HepG2 (cell line): Measurements from ENCODE around the gene KIF13A. TPM values are rescaled to one million over a fixed set of nuclear protein-coding genes. Genes with fewer than 3 reads are reported as not detected.
"Not testable (repeated sequence)": the region's sequence is repeated elsewhere in the genome, so short reads cannot be mapped to it uniquely, and the experiment has no call there.

ENCODE experiments used
- ATAC-seq: fragments of 200-7000 bp; cut with Tn5 transposase; 3 replicates; pipeline ENCODE4 v1.9.1; 2020; ENCODE audit warnings: mild to moderate bottlenecking, moderate library complexity
- BruUV-seq: library from RNA; stranded (reverse); fragments of 400-500 nt; replicated peaks from 2 replicates; lab custom pipeline; 2021; lab: Mats Ljungman, UMichigan
- CTCF ChIA-PET: fragments of 300-600 bp; formaldehyde crosslinking; extraction: SDS; loops from one replicate; lab custom pipeline; 2021; ENCODE audit warnings: low total read pairs, inconsistent platforms, low intra/inter-chr PET ratio; lab: Yijun Ruan, JAX
- POLR2A ChIA-PET: fragments of 350-600 bp; sonication (Branson Sonifier 250); formaldehyde crosslinking; loops from one replicate; lab custom pipeline; 2020; ENCODE audit warnings: antibody characterized with exemption, inconsistent platforms; lab: Yijun Ruan, JAX
- DNase-seq: peaks from one replicate; pipeline ENCODE4 v3.0.0-alpha.2; 2015; ENCODE audit warnings: low spot score
- FAIRE-seq: peaks from 3 replicates; lab custom pipeline; 2011; peaks lifted over from hg19 to GRCh38; lab: Jason Lieb, UNC
- H2AFZ ChIP-seq: one replicate; pipeline ENCODE4 v1.6.1; 2011; ENCODE audit warnings: low read length, inconsistent platforms
- H3K27ac ChIP-seq: fragments of 300-600 bp; 3 replicates; pipeline ENCODE4 v1.8.0; 2011; ENCODE audit warnings: mixed run types, mild to moderate bottlenecking, mixed read lengths, low read length, inconsistent platforms; ENCODE audit not compliant: insufficient read depth; ENCODE audit errors: extremely low read length
- H3K27me3 ChIP-seq, 2 experiments: fragments of 200-600 bp in 1 of 2; 2 replicates in 1 of 2; 3 replicates in 1 of 2; pipeline versions ENCODE4 v1.6.0 to v1.8.0; 2011; ENCODE audit warnings: low read length in 2 of 2, mild to moderate bottlenecking in 2 of 2, moderate library complexity in 2 of 2, inconsistent platforms in 1 of 2; ENCODE audit not compliant: insufficient read depth in 2 of 2, control insufficient read depth in 1 of 2
- H3K36me3 ChIP-seq, 2 experiments: fragments of 200-600 bp in 1 of 2; replicated peaks in 1 of 2; 2 replicates in 1 of 2; 3 replicates in 1 of 2; pipeline versions ENCODE4 v1.5.1 to v1.8.0; 2011; ENCODE audit warnings: low read length in 2 of 2, inconsistent platforms in 1 of 2; ENCODE audit not compliant: insufficient read depth in 2 of 2, control insufficient read depth in 1 of 2
- H3K4me1 ChIP-seq: 2 replicates; pipeline ENCODE4 v1.5.1; 2012; ENCODE audit warnings: low read length, inconsistent platforms; ENCODE audit not compliant: insufficient read depth
- H3K4me2 ChIP-seq: 2 replicates; pipeline ENCODE4 v1.6.0; 2011; ENCODE audit warnings: low read depth, low read length, inconsistent platforms
- H3K4me3 ChIP-seq, 3 experiments: fragments of 200-600 bp in 1 of 3; sonication (generic), shearing (Covaris generic) in 1 of 3; replicated peaks in 1 of 3; 2 replicates each; pipeline ENCODE4 v1.5.1; 2011 to 2016; ENCODE audit warnings: low read length in 3 of 3, inconsistent platforms in 2 of 3, low read depth in 2 of 3, mild to moderate bottlenecking in 2 of 3, control low read depth in 1 of 3, mixed read lengths in 1 of 3; ENCODE audit not compliant: insufficient read depth in 1 of 3
- H3K79me2 ChIP-seq: one replicate; pipeline ENCODE4 v1.6.1; 2011; ENCODE audit warnings: low read length, inconsistent platforms; ENCODE audit not compliant: insufficient read depth
- H3K9ac ChIP-seq: 2 replicates; pipeline ENCODE4 v1.6.0; 2011; ENCODE audit warnings: mild to moderate bottlenecking, low read depth, low read length, inconsistent platforms; ENCODE audit not compliant: insufficient read depth
- H3K9me3 ChIP-seq: 2 replicates; pipeline ENCODE4 v1.5.1; 2012; ENCODE audit warnings: mild to moderate bottlenecking, low read length
- H4K20me1 ChIP-seq: 2 replicates; pipeline ENCODE4 v1.6.0; 2011; ENCODE audit warnings: inconsistent platforms, mild to moderate bottlenecking, low read length, moderate library complexity; ENCODE audit not compliant: insufficient read depth
- NFKB2 ChIP-seq: sonication (generic); formaldehyde crosslinking; IDR thresholded peaks from 2 replicates; pipeline ENCODE4 v1.4.0; 2020; ENCODE audit warnings: missing genetic modification reagents, borderline replicate concordance
- SIN3A ChIP-seq: IDR thresholded peaks from 2 replicates; pipeline ENCODE4 v1.6.1; 2011; ENCODE audit warnings: low read depth, mild to moderate bottlenecking, control low read depth, low read length, borderline replicate concordance
- ZNF687 ChIP-seq: sonication (generic); formaldehyde crosslinking; IDR thresholded peaks from 2 replicates; pipeline ENCODE4 v1.5.1; 2020; ENCODE audit warnings: mild to moderate bottlenecking, missing genetic modification reagents, moderate library complexity
- ZNF710 ChIP-seq: sonication (generic); formaldehyde crosslinking; IDR thresholded peaks from 2 replicates; pipeline ENCODE4 v1.5.0; 2020; ENCODE audit warnings: mild to moderate bottlenecking, missing genetic modification reagents, borderline replicate concordance
- ZNF770 ChIP-seq: sonication (generic); formaldehyde crosslinking; IDR thresholded peaks from 2 replicates; pipeline ENCODE4 v1.5.0; 2020; ENCODE audit warnings: mild to moderate bottlenecking, missing genetic modification reagents
- WGBS: methylation state at CpG from one replicate; pipeline ENCODE4 v1.1.6; 2017; ENCODE audit warnings: low lambda C conversion rate; 5-methylcytosine and 5-hydroxymethylcytosine counted together
- in situ Hi-C: cut with HindIII; loops from 2 replicates; pipeline ENCODE4 v1.10.0; 2017; ENCODE audit warnings: low pct_unique_long_range_greater_than_20kb; ENCODE audit not compliant: extremely low pct_ligation_motif_present
- intact Hi-C: fragments of 100-400 bp; cut with micrococcal nuclease; formaldehyde crosslinking; loops from one replicate; pipeline ENCODE4 v1.10.0; 2022; ENCODE audit not compliant: unreplicated experiment
- polyA plus RNA-seq, 8 experiments: library from polyadenylated mRNA; depleted of rRNA in 3 of 8; stranded (reverse) in 7 of 8; unstranded in 1 of 8; fragments of >200 nt; fragmentation: Illumina TruSeq in 4 of 8; extraction: Trizol in 4 of 8; gene quantifications; 2 replicates each; pipeline versions ENCODE4 v1.2.1 to v1.2.3, GENCODE V29; 2011 to 2016; ENCODE audit warnings: low read depth in 4 of 8, missing spikeins in 1 of 8, mixed read lengths in 1 of 8; ENCODE audit not compliant: insufficient read depth in 1 of 8
- total RNA-seq, 5 experiments: library from RNA; depleted of rRNA; stranded (reverse); fragments of >200 nt; fragmentation: Illumina TruSeq; extraction: Trizol; gene quantifications; 2 replicates each; pipeline ENCODE4 v1.2.3, GENCODE V29; 2016; ENCODE audit warnings: low read depth in 1 of 5

Gene KIF13A
- total and polyA plus RNA-seq, 2 of the 13 experiments (the other 11 are each of a cell fraction or from before 2014, with no cell fraction given) = 21.1 to 37.2 TPM

GRCh38 chr6:17890309-17890708 is 97.1 kb downstream of the KIF13A start (continued):
- TF ChIP-seq ZNF770 (CRISPR knock-in tag) = no peak

GRCh38 chr6:17889777-17890176 is 97.7 kb downstream of the KIF13A start:
- H3K9me3 ChIP-seq, H3K27me3 ChIP-seq, intact Hi-C loops, H3K4me2 ChIP-seq, DNase-seq, H3K79me2 ChIP-seq, H3K4me3 ChIP-seq, H3K4me1 ChIP-seq, H3K27ac ChIP-seq, BruUV-seq, in situ Hi-C loops, H3K9ac ChIP-seq, H2AFZ ChIP-seq, H4K20me1 ChIP-seq, FAIRE-seq, CTCF ChIA-PET, ATAC-seq, POLR2A ChIA-PET, H3K36me3 ChIP-seq: not testable (repeated sequence)
- 98% methylated on average over 9 of the region's 9 CpGs for WGBS

GRCh38 chr6:17886891-17887290 is 100.5 kb downstream of the KIF13A start:
- H3K36me3 ChIP-seq = no peaks in the 10 kb centered on the region; a peak in 1 of 5 replicates
- H3K79me2 ChIP-seq = no peaks in the 10 kb centered on the region
- no peaks in the 10 kb centered on the region for H3K27me3 ChIP-seq
- DNase-seq (no peak), ATAC-seq (no peak), FAIRE-seq (no peak)
- 96% methylated on average over 1 of the region's 1 CpG for WGBS
- POLR2A ChIA-PET = no interaction called here
- no peak overlapping the region for H2AFZ ChIP-seq
- no peaks in the 10 kb centered on the region for H4K20me1 ChIP-seq
- no peaks in the 10 kb centered on the region for H3K9me3 ChIP-seq
- H3K9ac ChIP-seq = no peak overlapping the region
- no peak overlapping the region for H3K4me3 ChIP-seq
- H3K4me1 ChIP-seq = peaks cover 9% of the 10 kb centered on the region
- H3K4me2 ChIP-seq = no peak overlapping the region
- no peak overlapping the region for H3K27ac ChIP-seq
- CTCF ChIA-PET = no interaction called here
- in situ Hi-C loops = no loop called here
- intact Hi-C loops = no loop called here
- no TSS peak for BruUV-seq
- TF ChIP-seq ZNF687 = no peak
- no peak for TF ChIP-seq ZNF710 (CRISPR knock-in tag)
- TF ChIP-seq SIN3A = no peak
- TF ChIP-seq NFKB2 (CRISPR knock-in tag) = no peak
